Omental fat pad (tissue), 4 donors: ENCODE results near the gene SYT4. TPM values are rescaled to one million over a fixed set of nuclear protein-coding genes. Genes with fewer than 3 reads are reported as not detected.

Experiments
- ATAC-seq: fragments of 150-250 bp; one replicate; pipeline ENCODE4 v1.9.1; 2016; ENCODE audit warnings: mild to moderate bottlenecking, moderate library complexity; ENCODE audit not compliant: low FRiP score
- DNase-seq: peaks from one replicate; pipeline ENCODE4 v3.0.0-alpha.2; 2019; ENCODE audit warnings: low spot score
- CTCF ChIP-seq, 3 donors: fragments of 450-650 bp; IDR thresholded peaks; one replicate each; pipeline ENCODE4 v1.5.1; 2016 to 2017; ENCODE audit warnings: antibody characterized with exemption in 3 of 3, mild to moderate bottlenecking in 3 of 3, moderate library complexity in 2 of 3
- total RNA-seq, 4 donors: library from RNA; depleted of rRNA; stranded (reverse); fragments of >200 nt; gene quantifications; one replicate each; pipeline ENCODE4 v1.1.0, GENCODE V29; 2016

Gene SYT4
- total RNA-seq, 4 donors from 2014 or later, result 3.2 to 18.5 (median 18.4) TPM; not detected in 1

GRCh38 chr18:43271593-43272432 is 5.5 kb downstream of the SYT4 start:
- ATAC-seq, result no peak
- peak in 1 of 3 donors; percentile 10 for TF ChIP-seq CTCF (IDR thresholded peaks at IDR 0.05)

GRCh38 chr18:43267818-43268217 is 9.5 kb downstream of the SYT4 start:
- ATAC-seq (no peak), DNase-seq (no peak)
- no peak for TF ChIP-seq CTCF (IDR thresholded peaks at IDR 0.05)

More at GRCh38 chr18:43271593-43272432, 5.5 kb downstream of the SYT4 start:
- DNase-seq, result no peak

- no peak for DNase-seq
- no peak for ATAC-seq
- TF ChIP-seq CTCF (IDR thresholded peaks at IDR 0.05), result no peak
Measured at GRCh38 chr18:43265465-43265864, 11.8 kb downstream of the SYT4 start.

- ATAC-seq, result no peak
- TF ChIP-seq CTCF (IDR thresholded peaks at IDR 0.05), result no peak
- DNase-seq, result no peak
Measured at GRCh38 chr18:43248610-43249249, 28.6 kb downstream of the SYT4 start.

GRCh38 chr18:43247944-43248343 is 29.3 kb downstream of the SYT4 start:
- TF ChIP-seq CTCF (IDR thresholded peaks at IDR 0.05), result no peak
- ATAC-seq (no peak), DNase-seq (no peak)

- DNase-seq, result no peak
- no peak for TF ChIP-seq CTCF (IDR thresholded peaks at IDR 0.05)
- ATAC-seq, result no peak
Measured at GRCh38 chr18:43238429-43238828, 38.9 kb downstream of the SYT4 start.
